PC-9 (cell line): ENCODE data around the gene MSANTD2.

Experiments
- EZH2 ChIP-seq: fragments of 200-600 bp; sonication (generic); IDR thresholded peaks from 2 replicates; pipeline ENCODE4 v1.8.0; 2017; ENCODE audit warnings: antibody characterized with exemption, low read depth
- TF ChIP-seq, protein P1 (sequence below): fragments of 200-600 bp; sonication (generic); conservative IDR thresholded peaks from 2 replicates; pipeline ENCODE4 v1.6.1; 2017; ENCODE audit warnings: mixed run types, antibody characterized with exemption, mild to moderate bottlenecking, moderate library complexity

- no peak for TF ChIP-seq EZH2
- TF ChIP-seq, protein P1, sequence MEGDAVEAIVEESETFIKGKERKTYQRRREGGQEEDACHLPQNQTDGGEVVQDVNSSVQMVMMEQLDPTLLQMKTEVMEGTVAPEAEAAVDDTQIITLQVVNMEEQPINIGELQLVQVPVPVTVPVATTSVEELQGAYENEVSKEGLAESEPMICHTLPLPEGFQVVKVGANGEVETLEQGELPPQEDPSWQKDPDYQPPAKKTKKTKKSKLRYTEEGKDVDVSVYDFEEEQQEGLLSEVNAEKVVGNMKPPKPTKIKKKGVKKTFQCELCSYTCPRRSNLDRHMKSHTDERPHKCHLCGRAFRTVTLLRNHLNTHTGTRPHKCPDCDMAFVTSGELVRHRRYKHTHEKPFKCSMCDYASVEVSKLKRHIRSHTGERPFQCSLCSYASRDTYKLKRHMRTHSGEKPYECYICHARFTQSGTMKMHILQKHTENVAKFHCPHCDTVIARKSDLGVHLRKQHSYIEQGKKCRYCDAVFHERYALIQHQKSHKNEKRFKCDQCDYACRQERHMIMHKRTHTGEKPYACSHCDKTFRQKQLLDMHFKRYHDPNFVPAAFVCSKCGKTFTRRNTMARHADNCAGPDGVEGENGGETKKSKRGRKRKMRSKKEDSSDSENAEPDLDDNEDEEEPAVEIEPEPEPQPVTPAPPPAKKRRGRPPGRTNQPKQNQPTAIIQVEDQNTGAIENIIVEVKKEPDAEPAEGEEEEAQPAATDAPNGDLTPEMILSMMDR = no peak
Observed at GRCh38 chr11:124842305-124842704, 42.1 kb upstream of the MSANTD2 start.
